ENCODE measurements around the gene EBP. TPM values are rescaled to one million over a fixed set of nuclear protein-coding genes. Genes with fewer than 3 reads are reported as not detected.

The EBP gene
- total and polyA plus RNA-seq, 2 donors (not counting 3 experiments of a cell fraction or from before 2014, with no cell fraction given), result 102 to 183 TPM

GRCh38 chrX:48573690-48574269 lies 52.2 kb downstream of the EBP start:
- no peaks in the 10 kb centered on the region for H4K20me1 ChIP-seq (replicated peaks; ENCODE audit: control insufficient read depth, extremely low read depth, insufficient read depth, low read length)
- peaks cover 6 to 11% of the 10 kb centered on the region in 2 experiments for H3K36me3 ChIP-seq (ENCODE audit: control insufficient read depth in 2 of 2, extremely low read depth in 1 of 2, insufficient read depth in 2 of 2, low read length in 2 of 2)
- BruUV-seq (replicated peaks), result TSS peak; percentile 84
- peak overlapping the region; percentile 20 for H3K4me2 ChIP-seq (ENCODE audit: insufficient read depth, low read length)
- H3K9ac ChIP-seq (replicated peaks; ENCODE audit: extremely low read depth, insufficient read depth, low read length), result peak overlapping the region; percentile 98
- FAIRE-seq (peak; percentile 18), DNase-seq (ENCODE audit: low read depth, low spot score) (peak; percentile 61)
- no peaks in the 10 kb centered on the region for H3K9me1 ChIP-seq (replicated peaks; ENCODE audit: control insufficient read depth, extremely low read depth, insufficient read depth, low read length)
- dilution Hi-C loops (cut with MboI; ENCODE audit: extremely low pct_ligation_motif_present, low sequenced_read_pairs), result no loop called here
- no peaks in the 10 kb centered on the region for H3K9me3 ChIP-seq (replicated peaks; ENCODE audit: control insufficient read depth, insufficient read depth, low read length)
- ChIA-PET CTCF (no interaction called here), POLR2A (interaction anchor here (0.6 to 1.7 kb wide), 8 partner anchors 8 to 34 kb away, joined by 3 to 8 read pairs (median 4); partner anchors contain the start of gene TBC1D25)
- peaks cover 27% of the 10 kb centered on the region for H3K4me1 ChIP-seq (ENCODE audit: control insufficient read depth, extremely low read depth, insufficient read depth, low read length)
- peak overlapping the region in 2 of 3 experiments; percentile 60 to 96 for H3K4me3 ChIP-seq (replicated peaks in 1 of 3; ENCODE audit: insufficient read depth in 1 of 3, low read depth in 1 of 3, low read length in 3 of 3)
- H3K79me2 ChIP-seq (ENCODE audit: control insufficient read depth, insufficient read depth, low read length), result peaks cover 23% of the 10 kb centered on the region
- no peaks in the 10 kb centered on the region for H3K27me3 ChIP-seq (ENCODE audit: control insufficient read depth in 2 of 2, insufficient read depth in 2 of 2, low read length in 2 of 2)
- peak overlapping the region; percentile 95 for H3K27ac ChIP-seq (ENCODE audit: insufficient read depth, low read depth, low read length)
- no peak overlapping the region for H2AFZ ChIP-seq (ENCODE audit: low read depth, low read length)
- no peak for TF ChIP-seq GATA2 (IDR thresholded peaks at IDR 0.05; ENCODE audit: insufficient read depth, insufficient read length, low read depth, low read length)
- peak; percentile 67 for TF ChIP-seq POLR2A (IDR thresholded peaks at IDR 0.05; ENCODE audit: low read depth, low read length)
- intact Hi-C loops (cut with micrococcal nuclease), result loop anchor here (1.0 kb wide), 3 partner anchors 18 to 34 kb away; partner anchors contain the start of genes TBC1D25 and WDR13

- intact Hi-C loops (cut with micrococcal nuclease) (loop anchor here (1.0 kb wide), 3 partner anchors 17 to 35 kb away; partner anchors contain the start of genes TBC1D25 and WDR13), dilution Hi-C loops (cut with MboI; ENCODE audit: extremely low pct_ligation_motif_present, low sequenced_read_pairs) (no loop called here)
- H3K79me2 ChIP-seq (ENCODE audit: control insufficient read depth, insufficient read depth, low read length), result peaks cover 23% of the 10 kb centered on the region
- BruUV-seq (replicated peaks), result TSS peak; percentile 53
- H4K20me1 ChIP-seq (replicated peaks; ENCODE audit: control insufficient read depth, extremely low read depth, insufficient read depth, low read length), result no peaks in the 10 kb centered on the region
- H3K4me2 ChIP-seq (ENCODE audit: insufficient read depth, low read length), result peak within 1 kb of the TSS; percentile 83
- H3K4me1 ChIP-seq (ENCODE audit: control insufficient read depth, extremely low read depth, insufficient read depth, low read length), result peaks cover 26% of the 10 kb centered on the region
- no peaks in the 10 kb centered on the region for H3K27me3 ChIP-seq (ENCODE audit: control insufficient read depth in 2 of 2, insufficient read depth in 2 of 2, low read length in 2 of 2)
- H3K27ac ChIP-seq (ENCODE audit: insufficient read depth, low read depth, low read length), result peak within 1 kb of the TSS; percentile 95
- H3K9ac ChIP-seq (replicated peaks; ENCODE audit: extremely low read depth, insufficient read depth, low read length), result peak within 1 kb of the TSS; percentile 98
- FAIRE-seq (peak; percentile 99), DNase-seq (ENCODE audit: low read depth, low spot score) (peak; percentile 90)
- H3K4me3 ChIP-seq (replicated peaks in 1 of 3; ENCODE audit: insufficient read depth in 1 of 3, low read depth in 1 of 3, low read length in 3 of 3), result peak within 1 kb of the TSS; percentile 60 to 96 (median 75)
- CTCF ChIA-PET, result interaction anchor here (0.7 kb wide), 1 partner anchor 17 kb away, joined by 3 read pairs; no protein-coding TSS in a partner anchor
- peaks cover 6 to 15% of the 10 kb centered on the region in 2 experiments for H3K36me3 ChIP-seq (ENCODE audit: control insufficient read depth in 2 of 2, extremely low read depth in 1 of 2, insufficient read depth in 2 of 2, low read length in 2 of 2)
- H3K9me3 ChIP-seq (replicated peaks; ENCODE audit: control insufficient read depth, insufficient read depth, low read length), result no peaks in the 10 kb centered on the region
- POLR2A ChIA-PET, result interaction anchor here (0.6 to 1.7 kb wide), 8 partner anchors 15 to 35 kb away, joined by 3 to 8 read pairs (median 4); partner anchors contain the start of gene TBC1D25
- no peaks in the 10 kb centered on the region for H3K9me1 ChIP-seq (replicated peaks; ENCODE audit: control insufficient read depth, extremely low read depth, insufficient read depth, low read length)
- no peak within 1 kb of the TSS for H2AFZ ChIP-seq (ENCODE audit: low read depth, low read length)
- TF ChIP-seq POLR2A (IDR thresholded peaks at IDR 0.05; ENCODE audit: low read depth, low read length) (peak; percentile 80), MYC (IDR thresholded peaks at IDR 0.05; ENCODE audit: low read depth, low read length) (peak; percentile 99), MAX (IDR thresholded peaks at IDR 0.05; ENCODE audit: insufficient read depth, insufficient read length) (peak; percentile 70), JUN (IDR thresholded peaks at IDR 0.05; ENCODE audit: borderline replicate concordance, insufficient read depth, insufficient read length, low read depth) (no peak), POLR2AphosphoS5 (IDR thresholded peaks at IDR 0.05; ENCODE audit: insufficient read depth, low read depth, low read length) (peak; percentile 59), EZH2 (IDR thresholded peaks at IDR 0.05; ENCODE audit: borderline replicate concordance, low read depth, low read length, severe bottlenecking) (no peak), FOS (IDR thresholded peaks at IDR 0.05; ENCODE audit: borderline replicate concordance, insufficient read depth, low read length) (no peak), CTCF (IDR thresholded peaks at IDR 0.05; ENCODE audit: extremely low read depth in 1 of 2, insufficient read depth in 1 of 2, low read depth in 1 of 2, low read length in 2 of 2) (peak in 1 of 2 donors; percentile 48), GATA2 (IDR thresholded peaks at IDR 0.05; ENCODE audit: insufficient read depth, insufficient read length, low read depth, low read length) (no peak)
Observed at GRCh38 chrX:48574270-48575266, 53.0 kb downstream of the EBP start, which contains the start of gene RBM3. Gene RBM3, plus strand, starts transcription at chrX:48574484. Its CDS starts 697 bp downstream, at chrX:48575181.
